Eye (tissue), 1 donor: ENCODE results near the gene HLA-E.
"Not testable (repeated sequence)": the region's sequence is repeated elsewhere in the genome, so short reads cannot be mapped to it uniquely, and the experiment has no call there.

ENCODE experiments used
- DNase-seq: peaks from one replicate; pipeline ENCODE4 v3.0.0-alpha.2; 2015

Gene HLA-E

DNA sequence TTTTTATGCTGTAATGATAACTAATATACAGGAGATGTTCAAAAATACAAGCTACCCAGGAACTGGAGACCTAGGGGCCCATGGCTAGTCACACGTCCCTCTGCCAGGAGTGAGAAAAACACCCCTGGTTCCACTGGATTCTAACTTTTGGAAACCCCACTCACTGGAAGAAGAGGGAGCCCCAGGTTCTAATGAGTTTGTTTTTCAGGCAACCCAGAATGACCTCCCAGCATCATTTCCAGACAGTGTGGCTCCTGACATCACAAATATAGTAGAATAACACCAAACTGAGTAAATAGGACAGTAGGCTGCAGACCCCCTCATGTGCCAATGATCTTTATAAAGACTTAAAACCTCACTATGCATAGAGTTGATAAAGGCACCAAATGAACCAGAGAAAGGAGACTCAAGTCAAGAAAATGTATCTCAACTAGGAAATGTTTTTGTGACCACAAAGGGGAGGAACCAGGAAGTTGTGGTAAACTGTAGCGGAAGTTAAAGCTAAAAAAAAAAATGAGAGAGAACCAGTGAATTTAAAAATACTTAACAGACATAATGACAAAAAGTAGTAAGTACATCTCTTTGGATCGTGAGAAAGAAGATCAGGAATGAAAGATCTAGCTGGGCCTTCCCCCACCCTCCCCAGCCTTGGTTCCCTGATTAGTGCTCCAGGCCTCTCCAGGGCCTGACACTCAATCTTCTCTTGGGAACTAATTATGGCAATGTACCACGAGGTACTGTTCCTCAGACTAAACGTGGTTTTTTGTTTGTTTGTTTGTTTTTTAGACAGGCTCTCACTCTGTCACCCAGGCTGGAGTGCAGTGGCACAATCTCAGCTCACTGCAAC lies 19.8 kb downstream of the HLA-E start:
- DNase-seq = no peak

DNA sequence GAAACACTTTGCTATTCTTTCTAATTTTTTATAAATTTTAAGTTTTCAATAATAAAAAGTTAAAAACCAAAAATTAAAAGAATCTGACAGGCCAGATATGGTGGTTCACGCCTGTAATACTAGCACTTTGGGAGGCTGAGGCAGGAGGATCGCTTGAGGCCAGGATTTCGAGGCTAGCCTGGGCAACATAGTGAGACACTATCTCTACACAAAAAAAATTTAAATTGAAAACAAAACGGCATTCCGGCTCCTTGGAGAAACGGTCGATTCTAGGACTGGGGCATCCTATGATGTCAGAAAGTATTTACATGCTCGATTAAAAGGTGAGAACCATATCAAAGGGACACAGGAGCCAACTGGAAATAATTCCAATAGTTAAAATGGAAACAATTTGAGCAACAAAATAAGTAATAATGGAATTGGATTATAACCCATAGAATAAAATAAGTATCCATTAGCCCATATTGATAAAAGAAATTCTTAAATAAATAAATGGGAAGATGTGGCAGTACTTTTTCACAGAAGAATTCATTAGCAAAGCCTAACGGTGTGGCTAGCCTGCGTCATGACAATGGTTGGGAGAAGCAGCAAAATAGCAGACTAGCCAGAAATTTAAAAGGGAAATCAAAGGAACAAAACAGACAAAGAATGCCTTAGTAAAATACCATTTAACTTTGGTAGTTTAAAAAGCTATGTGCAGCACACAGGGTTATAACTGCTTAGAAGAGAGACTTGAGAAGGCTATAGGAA lies 21.3 kb downstream of the HLA-E start:
- DNase-seq = no peak

DNA sequence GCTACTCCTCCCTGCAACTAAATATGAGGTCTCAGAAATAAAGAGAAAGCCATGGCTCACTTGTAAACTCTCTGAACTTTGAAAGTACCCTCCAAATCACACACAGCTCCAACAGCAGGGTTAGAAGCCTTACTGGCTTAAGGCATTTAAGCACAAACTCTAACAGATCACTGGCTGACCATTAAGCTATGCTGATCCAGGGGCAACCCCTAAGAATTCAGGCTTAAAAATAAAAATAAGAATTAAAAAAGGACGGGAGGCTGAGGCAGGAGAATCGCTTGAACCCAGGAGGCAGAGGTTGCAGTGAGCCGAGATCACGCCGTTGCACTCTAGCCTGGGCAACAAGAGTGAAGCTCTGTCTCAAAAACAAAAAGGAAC lies 21.8 kb downstream of the HLA-E start:
- DNase-seq = no peak

DNA sequence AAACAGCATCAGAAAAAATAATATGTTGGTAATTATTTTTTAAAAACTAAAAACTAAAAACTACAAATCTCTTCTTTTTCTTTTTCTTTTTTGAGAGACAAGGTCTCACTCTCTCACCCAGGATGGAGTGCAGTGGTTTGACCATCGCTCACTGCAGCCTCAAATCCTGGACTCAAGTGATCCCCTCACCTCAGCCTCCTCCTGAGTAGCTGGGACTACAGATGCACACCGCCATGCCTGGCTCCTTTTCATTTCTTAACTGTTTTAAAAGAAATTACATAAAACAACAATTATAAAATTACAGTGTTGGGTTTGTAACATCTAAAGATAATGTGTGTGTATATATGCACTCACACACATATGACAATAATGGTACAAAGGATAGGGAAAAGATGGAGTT lies 24.1 kb downstream of the HLA-E start:
- DNase-seq = no peak

DNA sequence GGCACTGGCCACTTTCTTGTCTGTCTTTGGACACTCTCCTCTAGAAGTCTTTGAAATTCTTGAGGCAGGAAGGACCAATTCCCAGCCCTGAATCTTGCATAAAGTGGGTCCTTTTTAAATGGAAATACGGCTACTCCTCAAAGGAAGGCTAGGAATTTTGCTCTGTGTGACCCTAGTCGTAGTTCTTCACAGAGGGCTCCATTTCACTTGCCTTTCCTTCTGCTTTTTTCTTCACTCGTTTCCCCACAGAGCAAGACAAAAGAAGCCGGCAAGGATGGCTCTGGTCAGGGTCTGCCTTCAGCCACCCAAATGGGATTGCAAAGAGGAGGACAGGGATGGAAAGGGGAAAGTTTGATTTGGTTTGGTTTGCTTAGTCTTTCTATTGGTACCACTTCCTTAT lies 25.8 kb downstream of the HLA-E start:
- no peak for DNase-seq

DNA sequence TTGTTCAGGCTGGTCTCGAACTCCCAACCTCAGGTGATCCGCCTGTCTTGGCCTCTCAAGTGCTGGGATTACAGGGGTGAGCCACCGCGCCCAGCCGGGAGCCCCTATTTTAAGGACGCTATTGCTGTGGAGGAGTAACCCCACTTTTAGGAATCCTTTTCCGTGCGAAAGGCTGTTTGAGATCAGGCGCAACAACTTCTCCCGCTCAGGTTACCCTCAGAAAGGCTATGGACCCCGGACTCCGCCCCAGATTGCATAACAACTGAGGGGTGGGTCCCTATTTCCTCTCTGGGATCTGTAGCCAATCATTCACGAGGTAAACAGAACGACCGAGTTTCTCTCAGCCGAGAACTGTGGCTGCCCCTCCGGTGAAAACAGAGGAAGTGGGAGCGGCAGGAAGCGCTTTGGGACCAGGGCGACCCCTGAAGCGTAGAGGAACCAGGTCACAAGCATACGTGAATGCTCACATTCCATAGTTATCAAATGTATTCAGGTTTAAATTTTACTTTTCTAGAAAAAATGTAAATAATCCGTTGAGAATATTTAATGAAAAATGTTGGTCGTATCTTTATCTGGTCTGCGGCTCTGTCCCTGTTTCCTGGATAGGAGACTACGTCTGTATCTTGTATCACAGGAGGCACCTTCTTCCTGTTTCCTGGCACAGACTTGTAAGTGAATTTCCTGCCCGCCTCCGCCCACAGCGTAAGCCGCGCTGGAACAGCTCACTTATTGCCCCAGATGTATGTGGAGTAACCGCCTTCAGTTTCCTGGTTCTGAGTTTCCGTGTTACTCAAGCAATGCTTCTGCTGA lies 26.8 kb downstream of the HLA-E start:
- DNase-seq = peak; percentile 89

DNA sequence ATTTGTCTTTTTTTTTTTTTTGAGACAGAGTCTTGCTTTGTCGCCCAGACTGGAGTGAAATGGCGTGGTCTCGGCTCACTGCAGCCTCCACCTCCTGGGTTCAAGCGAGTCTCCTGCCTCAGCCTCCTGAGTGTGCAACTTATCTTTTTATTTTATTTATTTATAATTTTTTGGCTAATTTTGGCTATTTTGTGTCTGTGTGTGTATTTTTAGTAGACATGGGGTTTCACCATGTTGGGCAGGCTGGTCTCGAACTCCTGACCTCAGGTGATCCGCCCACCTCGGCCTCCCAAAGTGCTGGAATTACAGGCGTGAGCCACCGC lies 27.4 kb downstream of the HLA-E start:
- DNase-seq = not testable (repeated sequence)

DNA sequence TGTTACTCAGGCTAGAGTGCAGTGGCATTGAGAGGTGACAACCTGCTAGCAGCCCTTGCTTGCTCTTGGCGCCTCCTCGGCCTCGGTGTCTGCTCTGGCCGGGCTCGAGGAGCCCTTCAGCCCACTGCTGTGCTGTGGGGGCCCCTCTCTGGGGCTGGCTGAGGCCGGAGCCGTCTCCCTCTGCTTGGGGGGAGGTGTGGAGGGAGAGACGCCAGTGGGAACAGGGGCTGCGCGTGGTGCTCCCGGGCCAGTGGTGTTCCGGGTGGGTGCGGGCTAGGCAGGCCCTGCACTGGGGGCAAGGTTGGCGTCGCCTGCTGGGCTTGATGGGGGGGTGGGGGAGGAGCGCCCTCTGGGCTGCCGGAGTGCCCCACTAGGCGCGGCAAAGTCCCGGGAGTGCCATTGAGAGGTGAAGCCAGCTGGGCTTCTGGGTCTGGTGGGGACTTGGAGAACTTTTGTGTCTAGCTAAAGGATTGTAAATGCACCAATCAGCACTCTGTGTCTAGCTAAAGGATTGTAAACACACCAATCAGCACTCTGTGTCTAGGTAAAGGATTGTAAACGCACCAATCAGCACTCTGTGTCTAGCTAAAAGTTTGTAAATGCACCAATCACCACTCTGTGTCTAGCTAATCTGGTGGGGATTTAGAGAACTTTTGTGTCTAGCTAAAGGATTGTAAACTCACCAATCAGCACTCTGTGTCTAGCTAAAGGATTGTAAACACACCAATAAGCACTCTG lies 28.6 kb downstream of the HLA-E start:
- DNase-seq = not testable (repeated sequence)

DNA sequence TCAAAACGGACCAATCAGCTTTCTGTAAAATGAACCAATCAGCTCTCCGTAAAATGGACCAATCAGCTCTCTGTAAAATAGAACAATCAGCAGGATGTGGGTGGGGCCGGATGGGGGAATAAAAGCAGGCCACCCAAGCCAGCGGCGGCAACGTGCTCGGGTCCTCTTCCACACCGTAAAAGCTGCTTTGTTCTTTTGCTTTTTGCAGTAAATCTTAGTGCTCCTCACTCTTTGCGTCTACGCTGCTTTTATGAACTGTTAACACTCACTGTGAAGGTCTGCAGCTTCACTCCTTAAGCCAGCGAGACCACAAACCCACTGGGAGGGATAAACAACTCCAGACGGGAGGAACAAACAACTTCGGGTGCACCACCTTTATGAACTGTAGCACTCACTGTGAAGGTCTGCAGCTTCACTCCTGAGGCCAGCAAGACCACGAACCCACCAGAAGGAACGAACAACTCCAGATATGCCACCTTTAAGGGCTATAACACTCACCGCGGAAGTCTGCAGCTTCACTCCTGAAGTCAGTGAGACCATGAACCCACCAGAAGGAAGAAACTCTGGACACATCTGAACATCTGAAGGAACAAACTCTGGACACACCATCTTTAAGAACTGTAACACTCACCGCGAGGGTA lies 29.3 kb downstream of the HLA-E start:
- DNase-seq = not testable (repeated sequence)

DNA sequence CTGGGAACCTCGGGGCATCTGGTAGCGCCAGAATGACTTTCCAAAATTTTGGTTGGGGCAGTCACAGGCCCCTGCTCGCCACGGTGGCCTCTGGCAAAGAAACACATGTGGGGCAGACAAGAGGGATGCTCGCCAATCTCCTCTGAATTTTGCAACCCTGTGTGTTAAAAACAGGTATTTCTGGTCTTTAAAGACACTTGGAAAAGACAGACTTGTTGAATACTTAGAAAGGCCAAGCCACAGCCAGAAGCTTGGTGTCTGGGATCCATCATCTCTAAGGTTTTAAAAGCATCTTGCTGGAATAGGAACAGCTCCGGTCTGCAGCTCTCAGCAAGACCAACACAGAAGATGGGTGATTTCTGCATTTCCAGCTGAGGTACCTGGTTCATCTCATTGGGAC lies 31.2 kb downstream of the HLA-E start:
- DNase-seq = no peak

DNA sequence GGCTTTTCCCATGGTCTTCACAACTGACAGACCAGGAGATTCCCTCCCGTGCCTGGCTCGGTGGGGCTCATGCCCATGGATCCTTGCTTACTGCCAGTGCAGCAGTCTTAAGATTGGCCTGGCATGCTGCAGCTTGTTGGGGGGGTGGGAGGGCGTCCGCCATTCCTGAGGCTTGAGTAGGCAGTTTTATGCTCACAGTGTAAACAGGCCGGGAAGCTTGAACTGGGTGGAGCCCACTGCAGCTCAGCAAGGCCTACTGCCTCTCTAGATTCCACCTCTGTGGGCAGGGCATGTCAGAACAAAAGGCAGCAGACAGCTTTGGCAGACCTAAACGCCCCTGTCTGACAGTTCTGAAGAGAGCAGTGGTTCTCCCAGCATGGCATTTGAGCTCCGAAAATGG lies 31.8 kb downstream of the HLA-E start:
- DNase-seq = not testable (repeated sequence)

DNA sequence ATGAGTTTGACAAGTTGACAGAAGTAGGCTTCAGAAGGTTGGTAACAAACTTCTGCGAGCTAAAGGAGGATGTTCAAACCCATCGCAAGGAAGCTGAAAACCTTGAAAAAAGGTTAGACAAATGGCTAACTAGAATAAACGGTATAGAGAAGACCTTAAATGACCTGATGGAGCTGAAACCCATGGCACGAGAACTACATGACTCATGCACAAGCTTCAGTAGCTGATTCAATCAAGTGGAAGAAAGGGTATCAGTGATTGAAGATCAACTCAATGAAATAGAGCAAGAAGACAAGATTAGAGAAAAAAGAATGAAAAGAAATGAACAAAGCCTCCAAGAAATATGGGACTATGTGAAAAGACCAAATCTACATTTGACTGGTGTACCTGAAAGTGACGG lies 32.6 kb downstream of the HLA-E start:
- DNase-seq = not testable (repeated sequence)

DNA sequence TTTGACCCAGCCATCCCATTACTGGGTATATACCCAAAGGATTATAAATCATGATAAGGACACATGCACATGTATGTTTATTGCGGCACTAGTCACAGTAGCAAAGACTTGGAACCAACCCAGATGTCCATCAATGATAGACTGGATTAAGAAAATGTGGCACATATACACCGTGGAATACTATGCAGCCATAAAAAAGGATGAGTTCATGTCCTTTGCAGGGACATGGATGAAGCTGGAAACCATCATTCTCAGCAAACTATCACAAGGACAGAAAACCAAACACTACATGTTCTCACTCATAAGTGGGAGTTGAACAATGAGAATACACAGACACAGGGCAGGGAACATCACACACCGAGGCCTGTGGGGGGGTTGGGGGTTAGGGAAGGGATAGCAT lies 37.1 kb downstream of the HLA-E start:
- DNase-seq = not testable (repeated sequence)

DNA sequence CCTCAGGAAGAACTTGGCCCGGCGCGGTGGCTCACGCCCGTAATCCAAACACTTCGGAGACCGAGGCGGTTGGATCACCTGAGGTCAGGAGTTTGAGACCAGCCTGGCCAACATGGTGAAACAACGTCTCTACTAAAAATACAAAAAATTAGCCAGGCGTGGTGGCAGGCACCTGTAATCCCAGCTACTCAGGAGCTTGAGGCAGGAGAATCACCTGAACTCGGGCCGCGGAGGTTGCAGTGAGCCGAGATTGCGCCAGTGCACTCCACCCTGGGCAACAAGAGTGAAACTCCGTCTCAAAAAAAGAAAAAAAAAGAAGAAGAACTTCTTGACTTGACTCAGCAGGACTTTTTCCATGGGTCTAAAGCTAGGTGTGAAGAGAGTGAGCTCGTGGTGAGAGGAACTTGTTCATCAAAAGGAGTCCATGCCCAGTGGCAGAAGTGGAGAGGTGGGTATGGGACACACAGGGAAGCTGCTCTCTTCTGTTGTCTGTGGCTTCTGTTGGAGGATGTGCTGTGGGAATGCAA lies 40.1 kb downstream of the HLA-E start:
- DNase-seq = not testable (repeated sequence)

DNA sequence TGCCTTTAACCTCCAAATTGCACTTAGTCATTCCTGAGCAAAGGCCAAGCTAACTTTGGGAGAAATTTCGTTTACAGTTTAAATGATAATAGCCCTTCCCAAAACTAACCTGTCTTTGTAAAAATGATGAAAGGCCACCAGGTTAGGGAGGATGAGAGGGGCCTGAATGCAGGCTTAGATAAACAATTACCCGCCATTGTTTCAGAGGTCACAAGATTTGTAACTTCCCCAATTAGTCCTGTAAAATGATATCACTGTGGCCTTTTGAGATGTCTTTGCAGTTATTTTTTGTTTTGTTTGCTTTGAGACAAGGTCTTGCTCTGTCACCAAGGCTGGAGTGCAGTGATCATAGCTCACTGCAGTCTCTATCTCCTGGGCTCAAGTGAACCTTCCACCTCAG lies 40.7 kb downstream of the HLA-E start:
- no peak for DNase-seq

DNA sequence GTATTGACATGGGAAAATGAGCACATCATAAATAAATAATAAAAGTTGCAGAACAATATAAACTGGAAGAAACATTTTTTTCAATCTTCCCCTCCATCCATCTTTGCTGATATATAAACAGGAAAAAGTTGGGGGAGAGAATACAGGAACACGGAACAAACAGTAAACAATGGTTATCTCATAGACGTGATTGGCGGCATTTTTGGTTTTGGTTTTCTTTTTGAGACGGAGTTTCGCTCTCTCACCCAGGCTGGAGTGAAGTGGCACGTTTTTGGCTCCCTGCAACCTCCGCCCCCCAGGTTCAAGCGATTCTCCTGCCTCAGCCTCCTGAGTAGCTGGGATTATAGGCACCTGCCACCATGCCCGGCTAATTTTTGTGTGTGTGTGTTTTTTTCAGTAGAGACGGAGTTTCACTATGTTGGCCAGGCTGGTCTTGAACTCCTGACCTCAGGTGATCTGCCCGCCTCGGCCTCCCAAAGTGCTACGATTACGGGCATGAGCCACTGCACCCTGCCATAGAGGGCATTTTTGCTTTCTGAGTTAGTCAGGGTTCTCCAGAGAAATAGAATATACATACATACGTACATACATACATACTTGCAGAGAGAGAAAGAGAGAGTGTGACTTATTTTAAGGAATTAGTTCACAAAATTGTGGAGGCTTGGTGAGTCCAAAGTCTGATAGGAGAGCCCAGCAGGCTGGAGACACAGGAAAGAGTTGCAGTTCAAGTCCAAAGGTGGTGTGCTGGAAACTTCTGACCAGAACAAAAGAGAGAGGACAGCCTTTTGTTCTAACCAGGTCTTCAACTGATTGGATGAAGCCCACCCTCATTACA lies 44.4 kb downstream of the HLA-E start:
- DNase-seq = no peak

DNA sequence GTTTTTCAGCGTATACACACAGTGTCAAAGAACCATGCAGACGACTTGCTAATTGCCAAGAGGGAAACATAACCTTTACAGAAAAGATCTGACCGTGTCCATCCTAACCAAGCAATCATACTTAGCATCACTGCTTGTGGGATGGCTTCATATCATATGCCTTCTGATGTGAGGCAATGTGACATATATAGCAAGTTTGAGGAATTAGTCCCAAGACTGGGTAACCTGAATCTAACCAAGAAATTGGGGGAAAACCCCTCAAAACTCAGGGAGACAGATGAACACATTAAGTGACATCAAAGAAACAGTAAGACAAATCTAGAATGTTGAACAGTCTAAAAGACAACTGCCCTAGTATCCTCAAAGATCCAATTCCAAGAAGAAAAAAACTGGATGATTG lies 48.6 kb downstream of the HLA-E start:
- DNase-seq = no peak

DNA sequence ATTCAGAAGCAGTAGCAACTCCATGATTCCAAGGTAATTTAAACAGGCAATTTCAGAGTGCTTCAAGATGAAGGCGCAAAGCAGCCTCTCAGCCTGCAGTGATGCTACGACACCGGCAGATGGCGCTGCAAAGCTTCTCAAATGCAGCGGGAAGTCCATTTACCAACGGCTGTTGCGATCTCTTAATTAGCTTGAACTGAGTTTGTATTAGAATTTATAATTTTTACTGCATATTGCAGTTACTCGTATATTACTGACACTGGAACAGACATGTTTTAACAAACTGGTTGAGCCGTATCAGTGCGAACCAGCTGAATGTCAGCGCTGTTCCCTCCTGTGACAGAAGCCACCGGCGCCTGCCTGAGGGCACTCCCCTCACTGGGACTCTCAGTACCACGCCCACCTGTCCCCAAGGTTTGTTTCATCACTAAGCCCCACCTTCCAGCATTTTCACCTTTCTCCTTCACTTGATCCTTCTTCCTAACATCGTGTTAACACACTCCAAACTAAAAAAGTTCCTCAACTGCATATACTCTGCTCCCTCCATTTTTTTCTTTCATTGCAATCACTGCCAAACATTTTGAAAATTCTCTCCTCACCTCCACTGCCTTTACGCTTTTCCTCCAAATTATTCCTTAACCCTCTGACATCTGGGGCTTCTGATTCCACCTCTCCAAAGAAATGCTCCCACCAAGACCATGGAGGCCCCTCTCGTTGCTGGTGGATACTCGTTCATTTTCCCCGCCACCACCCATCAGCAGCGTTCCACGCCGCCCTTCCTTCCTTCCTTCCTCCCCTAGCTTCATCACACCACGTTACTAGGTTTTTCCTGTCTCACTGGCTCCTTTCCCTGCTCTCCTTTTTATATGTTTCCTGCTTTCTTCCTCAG lies 52.5 kb downstream of the HLA-E start:
- peak; percentile 94 for DNase-seq

DNA sequence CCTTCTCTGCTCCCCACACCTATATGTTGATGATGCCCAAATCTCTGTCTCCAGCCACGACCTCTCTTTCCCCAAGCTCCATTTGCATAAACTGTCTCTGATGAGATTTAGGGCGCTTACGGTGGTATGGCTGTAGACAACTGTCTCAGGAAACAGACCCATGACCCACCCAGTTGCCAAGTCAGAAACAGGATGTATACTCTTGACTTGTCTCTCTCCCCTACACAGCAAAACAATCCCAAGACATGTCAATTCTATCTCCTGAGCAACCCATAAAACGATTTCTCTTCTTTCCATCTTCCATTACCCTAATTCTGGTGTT lies 53.1 kb downstream of the HLA-E start:
- no peak for DNase-seq

DNA sequence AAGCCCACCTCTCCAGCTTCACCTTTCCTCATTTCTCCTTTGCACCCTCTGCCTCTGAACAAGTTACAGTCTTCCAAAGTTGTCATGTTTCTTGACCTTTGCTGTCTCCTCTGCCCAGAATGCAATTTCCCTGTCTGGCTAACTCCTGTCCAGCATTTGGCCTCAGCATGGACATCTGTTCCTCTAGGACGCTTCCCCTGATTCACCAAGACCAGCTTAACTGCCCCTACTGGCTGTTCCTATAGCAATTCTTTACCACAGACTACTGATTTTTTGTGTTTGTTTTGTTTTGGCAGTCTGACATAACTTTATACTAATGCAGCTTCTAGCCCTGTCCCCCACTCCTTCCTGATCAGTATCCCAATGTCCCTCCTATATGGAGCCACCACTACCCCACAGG lies 53.6 kb downstream of the HLA-E start:
- DNase-seq = no peak
